ENCODE data around the gene ARL15.

Gene ARL15

GRCh38 chr5:54281960-54282692 is 28.2 kb downstream of the ARL15 start:
- no peak overlapping the region for H3K27ac Mint-ChIP-seq
- H3K4me1 Mint-ChIP-seq (ENCODE audit: low read depth), result peaks cover under 1% of the 10 kb centered on the region
- peaks cover 14% of the 10 kb centered on the region for H3K36me3 Mint-ChIP-seq
- no peak overlapping the region for H3K4me3 Mint-ChIP-seq
- H3K9me3 Mint-ChIP-seq (ENCODE audit: low read depth), result peaks cover 5% of the 10 kb centered on the region
- H3K27me3 Mint-ChIP-seq, result no peaks in the 10 kb centered on the region

GRCh38 chr5:54279960-54280359 is 30.4 kb downstream of the ARL15 start:
- Mint-ChIP-seq H3K27ac (no peak overlapping the region), H3K36me3 (peaks cover 13% of the 10 kb centered on the region), H3K9me3 (ENCODE audit: low read depth) (peaks cover 3% of the 10 kb centered on the region), H3K4me1 (ENCODE audit: low read depth) (peaks cover 2% of the 10 kb centered on the region), H3K27me3 (no peaks in the 10 kb centered on the region), H3K4me3 (no peak overlapping the region)

DNA sequence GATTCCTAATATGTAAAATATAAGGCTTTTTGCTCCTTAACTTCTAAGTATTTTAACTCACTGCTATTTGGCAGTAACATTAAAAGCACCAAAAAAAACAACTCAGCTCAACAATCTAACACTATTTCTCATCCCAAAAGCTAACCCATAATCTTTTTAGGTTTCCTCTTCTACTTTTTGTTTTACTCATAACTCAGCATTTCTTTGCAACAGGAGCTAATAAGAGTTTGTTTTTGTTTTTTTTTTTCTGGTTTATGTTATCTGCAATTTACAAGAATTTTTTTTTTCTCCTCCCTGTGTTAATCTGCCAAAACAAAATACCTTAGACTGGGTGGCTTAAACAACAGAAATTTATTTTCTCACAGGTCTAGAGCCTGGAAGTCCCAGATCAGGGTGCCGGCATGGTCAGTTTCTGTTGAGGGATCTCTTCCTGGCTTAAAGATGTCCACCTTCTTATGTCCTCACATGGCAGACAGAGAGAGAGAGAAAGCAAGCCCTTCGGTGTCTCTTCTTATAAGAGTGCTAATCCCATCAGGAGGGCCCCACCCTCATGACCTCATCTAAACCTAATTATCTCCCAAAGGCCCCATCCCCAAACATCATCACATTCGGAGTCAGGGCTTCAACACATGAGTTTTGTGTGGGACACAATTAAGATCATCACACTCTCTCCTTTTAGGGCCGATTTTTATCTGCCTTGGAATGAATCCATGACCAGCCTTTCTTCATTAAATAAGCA is 31.2 kb downstream of the ARL15 start:
- Mint-ChIP-seq H3K27ac (no peak overlapping the region), H3K36me3 (peaks cover 13% of the 10 kb centered on the region)

GRCh38 chr5:54278036-54278830 is 32.1 kb downstream of the ARL15 start:
- H3K27me3 Mint-ChIP-seq, result no peaks in the 10 kb centered on the region
- H3K27ac Mint-ChIP-seq, result no peak overlapping the region
- peaks cover 13% of the 10 kb centered on the region for H3K36me3 Mint-ChIP-seq
- no peak overlapping the region for H3K4me3 Mint-ChIP-seq
- H3K4me1 Mint-ChIP-seq (ENCODE audit: low read depth), result peaks cover 11% of the 10 kb centered on the region
- peaks cover 3% of the 10 kb centered on the region for H3K9me3 Mint-ChIP-seq (ENCODE audit: low read depth)

More for the DNA sequence above, 31.2 kb downstream of the ARL15 start:
- H3K27me3 Mint-ChIP-seq, result no peaks in the 10 kb centered on the region
- H3K9me3 Mint-ChIP-seq (ENCODE audit: low read depth), result peaks cover 3% of the 10 kb centered on the region
- no peak overlapping the region for H3K4me3 Mint-ChIP-seq
- peaks cover 3% of the 10 kb centered on the region for H3K4me1 Mint-ChIP-seq (ENCODE audit: low read depth)

- Mint-ChIP-seq H3K27ac (no peak overlapping the region), H3K4me1 (ENCODE audit: low read depth) (peaks cover 17% of the 10 kb centered on the region), H3K27me3 (no peaks in the 10 kb centered on the region), H3K4me3 (no peak overlapping the region), H3K9me3 (ENCODE audit: low read depth) (peaks cover 3% of the 10 kb centered on the region), H3K36me3 (peaks cover 16% of the 10 kb centered on the region)
Measured at GRCh38 chr5:54276048-54276447, 34.3 kb downstream of the ARL15 start.

DNA sequence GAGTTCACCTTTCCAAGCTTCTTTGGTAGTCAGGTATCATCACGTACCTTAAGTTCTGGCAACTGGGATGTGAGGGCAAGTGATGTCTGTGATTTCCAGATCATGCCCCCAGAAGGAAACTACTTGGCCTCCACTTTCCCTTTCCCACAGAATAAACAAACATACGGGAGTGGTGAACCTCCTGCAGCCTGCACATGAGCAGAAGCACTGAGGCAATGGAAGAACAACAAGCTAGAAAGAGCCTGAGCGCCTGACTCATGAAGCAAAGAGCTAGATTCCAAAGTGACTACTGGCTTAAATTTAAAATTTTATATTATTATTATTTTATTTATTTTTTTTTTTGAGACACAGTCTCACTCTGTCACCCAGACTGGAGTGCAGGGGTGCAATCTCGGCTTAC is 35.0 kb downstream of the ARL15 start:
- peaks cover 17% of the 10 kb centered on the region for H3K4me1 Mint-ChIP-seq (ENCODE audit: low read depth)
- peaks cover 14% of the 10 kb centered on the region for H3K36me3 Mint-ChIP-seq
- H3K4me3 Mint-ChIP-seq, result no peak overlapping the region
- H3K27ac Mint-ChIP-seq, result no peak overlapping the region
- H3K27me3 Mint-ChIP-seq, result no peaks in the 10 kb centered on the region
- peaks cover under 1% of the 10 kb centered on the region for H3K9me3 Mint-ChIP-seq (ENCODE audit: low read depth)

- no peaks in the 10 kb centered on the region for H3K9me3 Mint-ChIP-seq (ENCODE audit: low read depth)
- no peaks in the 10 kb centered on the region for H3K27me3 Mint-ChIP-seq
- H3K27ac Mint-ChIP-seq, result no peak overlapping the region
- H3K36me3 Mint-ChIP-seq, result peaks cover 10% of the 10 kb centered on the region
- peaks cover 17% of the 10 kb centered on the region for H3K4me1 Mint-ChIP-seq (ENCODE audit: low read depth)
- no peak overlapping the region for H3K4me3 Mint-ChIP-seq
Measured at GRCh38 chr5:54274944-54275343, 35.4 kb downstream of the ARL15 start.

DNA sequence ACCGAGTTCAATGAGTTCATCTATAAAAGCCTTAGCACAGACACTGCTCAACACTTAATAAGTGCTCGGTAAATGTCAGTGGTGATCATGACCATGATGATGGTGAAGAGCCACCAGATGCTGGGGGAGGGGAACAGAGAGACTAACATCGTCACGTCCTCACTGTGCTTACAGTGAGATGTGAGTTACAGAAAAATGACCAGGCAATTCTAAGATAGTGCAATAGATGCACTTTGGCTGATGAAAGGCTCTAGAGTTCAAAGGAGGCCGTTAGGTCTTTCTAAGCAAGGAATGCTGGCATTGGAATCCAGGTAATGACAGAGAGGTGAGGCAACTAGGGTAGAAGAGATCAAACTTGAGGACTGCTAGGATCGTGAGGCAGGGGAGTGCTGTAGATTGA is 36.7 kb downstream of the ARL15 start:
- Mint-ChIP-seq H3K4me1 (ENCODE audit: low read depth) (peaks cover 17% of the 10 kb centered on the region), H3K36me3 (peaks cover 10% of the 10 kb centered on the region), H3K27ac (no peak overlapping the region), H3K9me3 (ENCODE audit: low read depth) (no peaks in the 10 kb centered on the region), H3K27me3 (no peaks in the 10 kb centered on the region), H3K4me3 (no peak overlapping the region)

GRCh38 chr5:54272746-54273145 is 37.6 kb downstream of the ARL15 start:
- H3K4me3 Mint-ChIP-seq, result no peak overlapping the region

GRCh38 chr5:54270326-54270725 is 40.0 kb downstream of the ARL15 start:
- H3K4me3 Mint-ChIP-seq, result no peak overlapping the region
- H3K9me3 Mint-ChIP-seq (ENCODE audit: low read depth), result no peaks in the 10 kb centered on the region
- no peaks in the 10 kb centered on the region for H3K27me3 Mint-ChIP-seq
- H3K27ac Mint-ChIP-seq, result no peak overlapping the region
- peaks cover 21% of the 10 kb centered on the region for H3K4me1 Mint-ChIP-seq (ENCODE audit: low read depth)
- H3K36me3 Mint-ChIP-seq, result peaks cover 5% of the 10 kb centered on the region

More at GRCh38 chr5:54272746-54273145, 37.6 kb downstream of the ARL15 start:
- no peaks in the 10 kb centered on the region for H3K9me3 Mint-ChIP-seq (ENCODE audit: low read depth)
- no peak overlapping the region for H3K27ac Mint-ChIP-seq
- peaks cover 17% of the 10 kb centered on the region for H3K4me1 Mint-ChIP-seq (ENCODE audit: low read depth)
- no peaks in the 10 kb centered on the region for H3K27me3 Mint-ChIP-seq
- peaks cover 10% of the 10 kb centered on the region for H3K36me3 Mint-ChIP-seq

- Mint-ChIP-seq H3K4me3 (no peak overlapping the region), H3K36me3 (no peaks in the 10 kb centered on the region), H3K4me1 (ENCODE audit: low read depth) (peaks cover 14% of the 10 kb centered on the region), H3K9me3 (ENCODE audit: low read depth) (no peaks in the 10 kb centered on the region), H3K27me3 (no peaks in the 10 kb centered on the region), H3K27ac (no peak overlapping the region)
Measured at GRCh38 chr5:54264574-54264973, 45.8 kb downstream of the ARL15 start.

DNA sequence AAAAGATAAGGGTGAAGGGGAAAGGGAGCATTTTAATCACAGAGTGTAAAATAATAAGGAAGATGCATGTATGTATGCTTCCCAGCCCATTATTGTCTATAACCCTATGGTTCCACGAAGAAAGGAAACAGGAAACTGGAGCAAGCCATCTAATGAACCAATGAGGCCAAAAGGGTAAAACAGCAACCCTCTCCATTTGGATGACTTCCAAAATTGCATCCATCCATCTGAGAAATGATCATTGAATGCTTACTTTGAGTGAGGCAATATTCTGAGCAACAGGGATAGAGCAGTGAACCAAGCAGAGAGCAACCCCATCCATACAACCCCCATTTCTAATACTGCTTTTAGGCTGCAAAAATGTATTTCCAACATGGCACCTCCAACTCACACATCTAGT is 46.9 kb downstream of the ARL15 start:
- Mint-ChIP-seq H3K27ac (no peak overlapping the region), H3K9me3 (ENCODE audit: low read depth) (no peaks in the 10 kb centered on the region)

GRCh38 chr5:54261596-54261995 is 48.8 kb downstream of the ARL15 start:
- H3K27me3 Mint-ChIP-seq, result no peaks in the 10 kb centered on the region
- no peaks in the 10 kb centered on the region for H3K9me3 Mint-ChIP-seq (ENCODE audit: low read depth)
- H3K4me3 Mint-ChIP-seq, result no peak overlapping the region
- H3K4me1 Mint-ChIP-seq (ENCODE audit: low read depth), result peaks cover 28% of the 10 kb centered on the region
- H3K27ac Mint-ChIP-seq, result no peak overlapping the region
- peaks cover 2% of the 10 kb centered on the region for H3K36me3 Mint-ChIP-seq

More for the DNA sequence above, 46.9 kb downstream of the ARL15 start:
- H3K4me3 Mint-ChIP-seq, result no peak overlapping the region
- H3K4me1 Mint-ChIP-seq (ENCODE audit: low read depth), result peaks cover 16% of the 10 kb centered on the region
- no peaks in the 10 kb centered on the region for H3K36me3 Mint-ChIP-seq
- no peaks in the 10 kb centered on the region for H3K27me3 Mint-ChIP-seq

DNA sequence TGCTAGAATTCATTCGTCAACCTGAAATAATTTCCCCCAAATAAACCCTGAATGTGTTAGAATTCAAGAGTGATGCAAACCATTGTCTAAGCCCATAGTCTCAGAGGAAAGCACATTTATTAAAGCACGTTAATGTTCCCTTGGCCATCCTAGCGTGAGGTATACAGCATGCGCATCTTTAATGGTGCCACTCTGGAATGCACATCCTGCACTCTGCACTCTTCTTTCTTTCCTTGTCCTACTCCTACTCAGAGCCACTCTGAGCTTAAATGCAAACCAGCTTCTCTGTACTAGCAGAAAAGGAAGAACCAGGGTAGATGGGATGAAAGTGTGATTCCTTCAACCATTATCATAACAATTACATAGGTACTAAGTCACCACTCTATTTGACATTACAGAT is 50.4 kb downstream of the ARL15 start:
- H3K4me1 Mint-ChIP-seq (ENCODE audit: low read depth), result peaks cover 34% of the 10 kb centered on the region
- no peak overlapping the region for H3K27ac Mint-ChIP-seq
- no peaks in the 10 kb centered on the region for H3K9me3 Mint-ChIP-seq (ENCODE audit: low read depth)
- H3K36me3 Mint-ChIP-seq, result peaks cover 6% of the 10 kb centered on the region
- H3K4me3 Mint-ChIP-seq, result no peak overlapping the region
- H3K27me3 Mint-ChIP-seq, result no peaks in the 10 kb centered on the region

DNA sequence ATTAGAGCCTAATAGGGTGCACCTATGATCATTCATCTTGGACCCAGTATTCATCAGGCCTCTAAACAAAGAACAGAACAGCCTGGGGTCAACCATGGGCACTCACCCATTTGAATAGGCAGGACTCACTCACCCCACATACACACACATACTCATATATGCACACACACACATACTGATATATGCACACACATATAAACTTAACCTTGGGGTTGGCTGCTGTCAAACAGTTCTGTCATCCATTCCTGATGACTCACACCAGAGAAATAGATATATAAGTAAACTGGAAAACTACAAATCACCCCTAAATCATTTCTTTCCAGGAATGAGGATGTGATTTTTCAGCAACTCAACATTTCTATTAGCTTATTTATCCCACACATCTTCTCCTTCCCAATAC is 51.3 kb downstream of the ARL15 start:
- H3K4me3 Mint-ChIP-seq, result no peak overlapping the region
- H3K4me1 Mint-ChIP-seq (ENCODE audit: low read depth), result peaks cover 29% of the 10 kb centered on the region
- no peaks in the 10 kb centered on the region for H3K9me3 Mint-ChIP-seq (ENCODE audit: low read depth)
- H3K27ac Mint-ChIP-seq, result no peak overlapping the region
- no peaks in the 10 kb centered on the region for H3K27me3 Mint-ChIP-seq
- peaks cover 6% of the 10 kb centered on the region for H3K36me3 Mint-ChIP-seq
